Fibroblast of lung (primary cell): ENCODE measurements around the gene PDCD10. TPM values are rescaled to one million over a fixed set of nuclear protein-coding genes. Genes with fewer than 3 reads are reported as not detected.

Experiments used
- DNase-seq, 2 donors: peaks; one replicate each; pipeline versions ENCODE4 v3.0.0 to v3.0.0-alpha.2; 2010; ENCODE audit warnings: low read depth in 2 of 2
- H2AFZ ChIP-seq: 2 replicates; pipeline ENCODE4 v1.5.1; 2012; ENCODE audit warnings: low read length, control low read depth, inconsistent platforms
- H3K27ac ChIP-seq: 2 replicates; pipeline ENCODE4 v1.5.1; 2011; ENCODE audit warnings: low read length, control low read depth; ENCODE audit not compliant: insufficient read depth
- H3K27me3 ChIP-seq: 2 replicates; pipeline ENCODE4 v1.5.1; 2011; ENCODE audit warnings: mild to moderate bottlenecking, low read length; ENCODE audit not compliant: control insufficient read depth, insufficient read depth
- H3K36me3 ChIP-seq: 2 replicates; pipeline ENCODE4 v1.5.1; 2011; ENCODE audit warnings: low read length; ENCODE audit not compliant: control insufficient read depth, insufficient read depth
- H3K4me1 ChIP-seq: 2 replicates; pipeline ENCODE4 v1.5.1; 2011; ENCODE audit warnings: low read length; ENCODE audit not compliant: control insufficient read depth, insufficient read depth; ENCODE audit errors: extremely low read depth
- H3K4me2 ChIP-seq: 2 replicates; pipeline ENCODE4 v1.5.1; 2011; ENCODE audit warnings: low read length, control low read depth; ENCODE audit not compliant: insufficient read depth; ENCODE audit errors: extremely low read depth
- H3K4me3 ChIP-seq, 4 experiments: fragments of 200-600 bp in 1 of 4; sonication (generic) in 1 of 4; replicated peaks in 1 of 4; 2 replicates each; pipeline ENCODE4 v1.5.1; 2011 to 2016; ENCODE audit warnings: low read length in 4 of 4, low read depth in 3 of 4, mild to moderate bottlenecking in 3 of 4, control low read depth in 2 of 4, inconsistent platforms in 1 of 4, mixed read lengths in 1 of 4; ENCODE audit not compliant: insufficient read depth in 1 of 4; ENCODE audit errors: control extremely low read depth in 1 of 4
- H3K79me2 ChIP-seq: 2 replicates; pipeline ENCODE4 v1.5.1; 2012; ENCODE audit warnings: mild to moderate bottlenecking, low read length, inconsistent platforms; ENCODE audit not compliant: control insufficient read depth, insufficient read depth
- H3K9ac ChIP-seq: 2 replicates; pipeline ENCODE4 v1.5.1; 2011; ENCODE audit warnings: mild to moderate bottlenecking, low read length, control low read depth; ENCODE audit not compliant: insufficient read depth
- H3K9me3 ChIP-seq: 2 replicates; pipeline ENCODE4 v1.5.1; 2012; ENCODE audit warnings: low read depth, low read length; ENCODE audit not compliant: control insufficient read depth, insufficient read depth
- H4K20me1 ChIP-seq: 2 replicates; pipeline ENCODE4 v1.5.1; 2011; ENCODE audit warnings: low read length; ENCODE audit not compliant: control insufficient read depth, insufficient read depth; ENCODE audit errors: extremely low read depth
- EZH2 ChIP-seq: IDR thresholded peaks from 2 replicates; pipeline ENCODE4 v1.5.1; 2012; ENCODE audit warnings: low read length, control low read depth, mild to moderate bottlenecking; ENCODE audit errors: missing control alignments
- polyA plus RNA-seq, 2 donors: library from polyadenylated mRNA; depleted of rRNA in 1 of 2; stranded (reverse) in 1 of 2; unstranded in 1 of 2; fragments of >200 nt; gene quantifications; 2 replicates each; pipeline ENCODE4 v1.2.1, GENCODE V29; 2011 to 2012; ENCODE audit warnings: missing spikeins in 1 of 2
- total RNA-seq: library from RNA; depleted of rRNA; stranded (reverse); fragments of >200 nt; gene quantifications from 2 replicates; pipeline ENCODE4 v1.2.1, GENCODE V29; 2014
- TF ChIP-seq, protein P1 (sequence below), 2 donors: IDR thresholded peaks in 1 of 2; conservative IDR thresholded peaks in 1 of 2; 1 replicate in 1 of 2; 2 replicates in 1 of 2; pipeline ENCODE4 v1.5.1; 2011 to 2012; ENCODE audit warnings: low read length in 2 of 2, control low read depth in 1 of 2, inconsistent platforms in 1 of 2, low read depth in 1 of 2, mild to moderate bottlenecking in 1 of 2

PDCD10 gene
- total and polyA plus RNA-seq, 2 donors (not counting 1 experiment from before 2014, with no cell fraction given) = 46.6 to 90.4 TPM

DNA sequence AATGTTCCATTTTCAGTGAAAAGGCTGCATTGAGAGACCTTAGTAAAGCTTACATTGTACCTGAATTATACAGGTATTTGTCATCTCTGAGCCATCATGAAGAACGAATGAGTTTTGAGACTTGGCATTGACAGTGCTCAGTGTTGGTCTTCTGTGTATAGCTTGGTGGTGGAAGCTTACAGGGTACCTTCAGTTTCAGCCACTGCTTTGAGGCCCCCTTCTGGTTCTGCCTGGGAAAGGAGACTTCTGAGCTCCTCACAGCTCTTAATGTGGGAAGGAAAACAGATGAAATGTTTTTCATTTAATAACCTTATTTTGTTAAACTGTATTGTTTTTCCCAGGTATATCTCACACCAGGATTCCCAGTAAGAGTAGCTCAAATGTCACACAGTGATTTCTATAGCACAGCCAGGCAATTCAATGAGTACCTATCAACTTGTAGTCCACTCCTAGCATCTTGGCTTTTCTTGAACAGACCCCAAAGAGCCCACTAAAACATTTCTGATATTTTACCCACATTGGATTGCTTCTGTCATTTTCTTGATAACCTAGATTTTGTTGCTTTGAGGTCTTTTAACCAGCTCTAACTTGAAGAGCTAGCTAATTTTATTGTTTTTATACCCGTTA lies 6.4 kb upstream of the PDCD10 start:
- TF ChIP-seq, protein P1, sequence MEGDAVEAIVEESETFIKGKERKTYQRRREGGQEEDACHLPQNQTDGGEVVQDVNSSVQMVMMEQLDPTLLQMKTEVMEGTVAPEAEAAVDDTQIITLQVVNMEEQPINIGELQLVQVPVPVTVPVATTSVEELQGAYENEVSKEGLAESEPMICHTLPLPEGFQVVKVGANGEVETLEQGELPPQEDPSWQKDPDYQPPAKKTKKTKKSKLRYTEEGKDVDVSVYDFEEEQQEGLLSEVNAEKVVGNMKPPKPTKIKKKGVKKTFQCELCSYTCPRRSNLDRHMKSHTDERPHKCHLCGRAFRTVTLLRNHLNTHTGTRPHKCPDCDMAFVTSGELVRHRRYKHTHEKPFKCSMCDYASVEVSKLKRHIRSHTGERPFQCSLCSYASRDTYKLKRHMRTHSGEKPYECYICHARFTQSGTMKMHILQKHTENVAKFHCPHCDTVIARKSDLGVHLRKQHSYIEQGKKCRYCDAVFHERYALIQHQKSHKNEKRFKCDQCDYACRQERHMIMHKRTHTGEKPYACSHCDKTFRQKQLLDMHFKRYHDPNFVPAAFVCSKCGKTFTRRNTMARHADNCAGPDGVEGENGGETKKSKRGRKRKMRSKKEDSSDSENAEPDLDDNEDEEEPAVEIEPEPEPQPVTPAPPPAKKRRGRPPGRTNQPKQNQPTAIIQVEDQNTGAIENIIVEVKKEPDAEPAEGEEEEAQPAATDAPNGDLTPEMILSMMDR (conservative IDR thresholded peaks at IDR 0.05 in 1 of 2, IDR thresholded peaks at IDR 0.05 in 1 of 2; ENCODE audit: low read depth in 1 of 2, low read length in 2 of 2) = peak; percentile 69 to 71
- TF ChIP-seq EZH2 = no peak
- Histone ChIP-seq H3K27ac (no peak overlapping the region), H3K9me3 (no peaks in the 10 kb centered on the region), H3K4me2 (no peak overlapping the region), H3K27me3 (no peaks in the 10 kb centered on the region), H3K9ac (no peak overlapping the region), H4K20me1 (no peaks in the 10 kb centered on the region), H3K79me2 (no peaks in the 10 kb centered on the region), H2AFZ (no peak overlapping the region), H3K36me3 (no peaks in the 10 kb centered on the region), H3K4me1 (no peaks in the 10 kb centered on the region), H3K4me3 (no peak overlapping the region)
- DNase-seq = peak; percentile 22 to 49

DNA sequence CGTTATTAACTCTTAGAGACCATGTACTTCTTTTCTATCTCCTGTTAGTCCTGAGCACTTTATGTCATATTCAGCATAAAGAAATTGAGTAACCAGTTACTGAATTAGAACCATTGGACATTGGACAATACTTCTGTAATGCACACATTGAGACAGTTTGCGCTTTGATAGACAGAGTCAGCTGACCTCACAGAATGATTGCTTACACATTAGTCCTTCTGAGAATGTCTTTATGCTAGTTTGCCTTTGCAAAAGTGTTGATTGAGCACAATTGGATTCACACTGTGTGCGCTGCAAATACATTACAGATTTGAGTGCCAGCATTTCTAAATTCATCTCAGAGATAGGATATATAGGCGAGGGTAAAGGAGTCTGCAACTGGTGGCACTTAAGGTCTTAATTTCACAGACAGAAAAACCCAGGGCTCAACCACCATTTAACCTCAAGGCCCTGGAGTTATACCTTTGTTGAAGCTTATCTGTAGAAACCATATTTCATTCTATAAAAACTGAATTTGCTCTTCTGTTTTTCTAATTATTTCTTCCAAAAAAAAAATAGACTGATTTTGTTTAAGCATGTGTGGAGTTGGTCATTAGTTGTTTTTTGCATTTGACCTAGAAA lies 4.6 kb upstream of the PDCD10 start:
- no peaks in the 10 kb centered on the region for H4K20me1 ChIP-seq
- H3K4me3 ChIP-seq = no peak overlapping the region
- no peaks in the 10 kb centered on the region for H3K27me3 ChIP-seq
- TF ChIP-seq EZH2 = no peak
- TF ChIP-seq, protein P1 (conservative IDR thresholded peaks at IDR 0.05 in 1 of 2, IDR thresholded peaks at IDR 0.05 in 1 of 2; ENCODE audit: low read depth in 1 of 2, low read length in 2 of 2) = no peak
- H3K4me1 ChIP-seq = no peaks in the 10 kb centered on the region
- no peak overlapping the region for H3K9ac ChIP-seq
- H3K4me2 ChIP-seq = no peak overlapping the region
- no peaks in the 10 kb centered on the region for H3K36me3 ChIP-seq
- H3K79me2 ChIP-seq = peaks cover 3% of the 10 kb centered on the region
- H3K27ac ChIP-seq = no peak overlapping the region
- DNase-seq = no peak
- no peaks in the 10 kb centered on the region for H3K9me3 ChIP-seq
- no peak overlapping the region for H2AFZ ChIP-seq

DNA sequence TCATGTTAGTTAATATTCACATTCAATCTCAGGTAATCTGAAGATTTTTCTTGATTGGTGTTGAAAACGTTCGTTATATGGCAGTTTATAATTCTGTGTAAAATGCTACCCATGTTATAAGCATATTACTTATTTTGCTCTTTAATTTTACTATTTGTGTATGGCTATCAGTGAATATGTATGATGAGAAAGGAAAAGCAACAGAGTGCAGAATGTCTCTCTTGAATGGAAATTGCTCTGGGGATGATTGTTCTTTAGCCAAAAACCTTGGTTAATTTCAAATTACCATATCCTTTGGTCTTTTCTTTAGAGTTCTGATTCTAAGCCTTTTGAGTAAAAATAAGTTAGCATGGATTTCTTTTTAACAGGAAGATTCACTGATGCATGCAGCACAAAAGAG lies 3.3 kb upstream of the PDCD10 start:
- Histone ChIP-seq H3K27ac (no peak overlapping the region), H3K9ac (no peak overlapping the region), H3K79me2 (peaks cover 16% of the 10 kb centered on the region), H3K36me3 (no peaks in the 10 kb centered on the region), H3K4me2 (no peak overlapping the region), H3K4me1 (peaks cover 2% of the 10 kb centered on the region), H2AFZ (no peak overlapping the region), H3K4me3 (no peak overlapping the region), H3K9me3 (no peaks in the 10 kb centered on the region), H3K27me3 (no peaks in the 10 kb centered on the region), H4K20me1 (peaks cover 1% of the 10 kb centered on the region)
- DNase-seq = no peak
- TF ChIP-seq, protein P1 (conservative IDR thresholded peaks at IDR 0.05 in 1 of 2, IDR thresholded peaks at IDR 0.05 in 1 of 2; ENCODE audit: low read depth in 1 of 2, low read length in 2 of 2) = no peak
- no peak for TF ChIP-seq EZH2
